ENCODE measurements around the gene COL16A1. TPM values are rescaled to one million over a fixed set of nuclear protein-coding genes. Genes with fewer than 3 reads are reported as not detected.

The COL16A1 gene
- total RNA-seq, 1 donor from 2014 or later: 53.5 TPM

GRCh38 chr1:31688233-31688918 lies 15.4 kb downstream of the COL16A1 start:
- H3K27me3 Mint-ChIP-seq: peaks cover 4% of the 10 kb centered on the region
- no peaks in the 10 kb centered on the region for H3K9me3 Mint-ChIP-seq
- H3K36me3 Mint-ChIP-seq: no peaks in the 10 kb centered on the region
- H3K4me1 Mint-ChIP-seq (ENCODE audit: unreplicated experiment): peaks cover 4% of the 10 kb centered on the region
- H3K4me3 Mint-ChIP-seq: no peak overlapping the region
- TF ChIP-seq CTCF (conservative IDR thresholded peaks at IDR 0.05): no peak
- DNase-seq (ENCODE audit: extremely low spot score, unreplicated experiment): no peak
- H3K27ac Mint-ChIP-seq: peak overlapping the region; percentile 61

GRCh38 chr1:31687601-31688000 lies 16.2 kb downstream of the COL16A1 start:
- Mint-ChIP-seq H3K36me3 (no peaks in the 10 kb centered on the region), H3K4me3 (no peak overlapping the region), H3K27ac (no peak overlapping the region), H3K27me3 (peaks cover 4% of the 10 kb centered on the region), H3K9me3 (no peaks in the 10 kb centered on the region), H3K4me1 (ENCODE audit: unreplicated experiment) (peaks cover 4% of the 10 kb centered on the region)
- DNase-seq (ENCODE audit: extremely low spot score, unreplicated experiment): no peak
- TF ChIP-seq CTCF (conservative IDR thresholded peaks at IDR 0.05): no peak

- Mint-ChIP-seq H3K4me1 (ENCODE audit: unreplicated experiment) (peaks cover 4% of the 10 kb centered on the region), H3K4me3 (no peak overlapping the region), H3K36me3 (no peaks in the 10 kb centered on the region), H3K9me3 (no peaks in the 10 kb centered on the region), H3K27ac (no peak overlapping the region), H3K27me3 (peaks cover 4% of the 10 kb centered on the region)
- DNase-seq (ENCODE audit: extremely low spot score, unreplicated experiment): no peak
- TF ChIP-seq CTCF (conservative IDR thresholded peaks at IDR 0.05): no peak
Measured at GRCh38 chr1:31685795-31686194, 18.0 kb downstream of the COL16A1 start.

- H3K9me3 Mint-ChIP-seq: no peaks in the 10 kb centered on the region
- peak; percentile 62 for TF ChIP-seq CTCF (conservative IDR thresholded peaks at IDR 0.05)
- DNase-seq (ENCODE audit: extremely low spot score, unreplicated experiment): no peak
- peaks cover 4% of the 10 kb centered on the region for H3K27me3 Mint-ChIP-seq
- H3K4me3 Mint-ChIP-seq: no peak overlapping the region
- H3K27ac Mint-ChIP-seq: no peak overlapping the region
- H3K36me3 Mint-ChIP-seq: no peaks in the 10 kb centered on the region
- peaks cover 4% of the 10 kb centered on the region for H3K4me1 Mint-ChIP-seq (ENCODE audit: unreplicated experiment)
Measured at GRCh38 chr1:31683997-31684396, 19.8 kb downstream of the COL16A1 start.

GRCh38 chr1:31681415-31681814 lies 22.4 kb downstream of the COL16A1 start:
- Mint-ChIP-seq H3K9me3 (no peaks in the 10 kb centered on the region), H3K27ac (no peak overlapping the region), H3K4me3 (no peak overlapping the region), H3K36me3 (no peaks in the 10 kb centered on the region), H3K27me3 (peaks cover 8% of the 10 kb centered on the region), H3K4me1 (ENCODE audit: unreplicated experiment) (no peaks in the 10 kb centered on the region)
- no peak for DNase-seq (ENCODE audit: extremely low spot score, unreplicated experiment)
- TF ChIP-seq CTCF (conservative IDR thresholded peaks at IDR 0.05): no peak
